Calu3 (cell line): ENCODE data around the gene GRK4. TPM values are rescaled to one million over a fixed set of nuclear protein-coding genes. Genes with fewer than 3 reads are reported as not detected.
"Not testable (repeated sequence)": the region's sequence is repeated elsewhere in the genome, so short reads cannot be mapped to it uniquely, and the experiment has no call there.

Experiments
- BruUV-seq: library from RNA; stranded (reverse); fragments of 400-500 nt; replicated peaks from 2 replicates; lab custom pipeline; 2021; lab: Mats Ljungman, UMichigan
- CTCF ChIA-PET: fragments of 300-600 bp; sonication (Branson Sonifier 250); formaldehyde crosslinking; loops from one replicate; lab custom pipeline; 2022; ENCODE audit warnings: antibody characterized with exemption; lab: Charles Lee
- DNase-seq: peaks from one replicate; pipeline ENCODE4 v3.0.0; 2022
- H3K27ac Mint-ChIP-seq: one replicate; pipeline ENCODE4 v1.8.0; 2022; ENCODE audit warnings: mixed read lengths; ENCODE audit not compliant: unreplicated experiment
- H3K27me3 Mint-ChIP-seq: one replicate; pipeline ENCODE4 v1.8.0; 2022; ENCODE audit warnings: mixed read lengths; ENCODE audit not compliant: unreplicated experiment
- H3K36me3 Mint-ChIP-seq: one replicate; pipeline ENCODE4 v1.8.0; 2022; ENCODE audit warnings: mild to moderate bottlenecking, moderate library complexity, mixed read lengths; ENCODE audit not compliant: insufficient read depth, unreplicated experiment
- H3K4me1 Mint-ChIP-seq: one replicate; pipeline ENCODE4 v1.8.0; 2022; ENCODE audit warnings: mild to moderate bottlenecking, low read depth, mixed read lengths; ENCODE audit not compliant: unreplicated experiment
- H3K4me3 Mint-ChIP-seq: one replicate; pipeline ENCODE4 v1.8.0; 2022; ENCODE audit warnings: mild to moderate bottlenecking, low read depth, moderate library complexity, mixed read lengths; ENCODE audit not compliant: unreplicated experiment
- H3K9me3 Mint-ChIP-seq: one replicate; pipeline ENCODE4 v1.8.0; 2022; ENCODE audit warnings: low read depth, mixed read lengths; ENCODE audit not compliant: unreplicated experiment
- CTCF ChIP-seq: fragments of 200-600 bp; IDR thresholded peaks from one replicate; pipeline ENCODE4 v1.8.0; 2022; ENCODE audit warnings: antibody characterized with exemption; ENCODE audit not compliant: unreplicated experiment
- intact Hi-C: fragments of 100-400 bp; cut with micrococcal nuclease; formaldehyde crosslinking; loops from one replicate; pipeline ENCODE4 v1.10.0; 2022; ENCODE audit not compliant: unreplicated experiment
- total RNA-seq: library from RNA; stranded (reverse); gene quantifications from 2 replicates; pipeline ENCODE4 v1.2.3, GENCODE V29; 2022

The GRK4 gene
- total RNA-seq, 1 experiment from 2014 or later = 0.80 TPM

- CTCF ChIA-PET = no interaction called here
- no peak overlapping the region for H3K27ac Mint-ChIP-seq
- intact Hi-C loops = no loop called here
- H3K4me1 Mint-ChIP-seq = no peaks in the 10 kb centered on the region
- H3K36me3 Mint-ChIP-seq = no peaks in the 10 kb centered on the region
- no peak for TF ChIP-seq CTCF
- H3K4me3 Mint-ChIP-seq = no peak overlapping the region
- H3K9me3 Mint-ChIP-seq = no peaks in the 10 kb centered on the region
- H3K27me3 Mint-ChIP-seq = peaks cover 23% of the 10 kb centered on the region
- no TSS peak for BruUV-seq
- DNase-seq = no peak
These were observed 18.0 kb downstream of the GRK4 start for GRCh38 chr4:2981256-2981819.

- no peak for DNase-seq
- Mint-ChIP-seq H3K4me1 (no peaks in the 10 kb centered on the region), H3K27me3 (peaks cover 23% of the 10 kb centered on the region), H3K4me3 (no peak overlapping the region), H3K9me3 (no peaks in the 10 kb centered on the region), H3K27ac (no peak overlapping the region), H3K36me3 (no peaks in the 10 kb centered on the region)
- TF ChIP-seq CTCF = no peak
- intact Hi-C loops = no loop called here
- CTCF ChIA-PET = no interaction called here
- no TSS peak for BruUV-seq
These were observed 18.6 kb downstream of the GRK4 start for GRCh38 chr4:2982012-2982411.

- H3K27ac Mint-ChIP-seq, DNase-seq, H3K4me3 Mint-ChIP-seq, H3K9me3 Mint-ChIP-seq, BruUV-seq, intact Hi-C loops, H3K36me3 Mint-ChIP-seq, H3K4me1 Mint-ChIP-seq: not testable (repeated sequence)
- peaks cover 23% of the 10 kb centered on the region for H3K27me3 Mint-ChIP-seq
- CTCF ChIA-PET = interaction anchor here (0.5 kb wide), 1 partner anchor 893 kb away, joined by 4 read pairs; no protein-coding TSS in a partner anchor
These were observed 20.3 kb downstream of the GRK4 start for GRCh38 chr4:2983715-2984114.

- no TSS peak for BruUV-seq
- Mint-ChIP-seq H3K36me3 (no peaks in the 10 kb centered on the region), H3K4me1 (no peaks in the 10 kb centered on the region), H3K27ac (no peak overlapping the region), H3K27me3 (peaks cover 18% of the 10 kb centered on the region), H3K4me3 (no peak overlapping the region), H3K9me3 (no peaks in the 10 kb centered on the region)
- no peak for TF ChIP-seq CTCF
- CTCF ChIA-PET = no interaction called here
- intact Hi-C loops = no loop called here
- DNase-seq = no peak
These were observed 27.9 kb downstream of the GRK4 start for GRCh38 chr4:2991243-2991642.

GRCh38 chr4:2994917-2995316, 31.5 kb downstream of the GRK4 start:
- TF ChIP-seq CTCF = no peak
- H3K4me3 Mint-ChIP-seq = no peak overlapping the region
- no TSS peak for BruUV-seq
- H3K9me3 Mint-ChIP-seq = no peaks in the 10 kb centered on the region
- intact Hi-C loops = no loop called here
- no peaks in the 10 kb centered on the region for H3K36me3 Mint-ChIP-seq
- CTCF ChIA-PET = no interaction called here
- H3K27me3 Mint-ChIP-seq = peaks cover 18% of the 10 kb centered on the region
- no peaks in the 10 kb centered on the region for H3K4me1 Mint-ChIP-seq
- no peak for DNase-seq
- no peak overlapping the region for H3K27ac Mint-ChIP-seq
